SU-DHL-6 (cell line): ENCODE measurements around the gene RUFY3.
"Not testable (repeated sequence)": the region's sequence is repeated elsewhere in the genome, so short reads cannot be mapped to it uniquely, and the experiment has no call there.

Experiments used
- H2AFZ ChIP-seq: fragments of 200-600 bp; sonication (generic); 2 replicates; pipeline ENCODE4 v1.6.1; 2014; ENCODE audit warnings: low read depth, mild to moderate bottlenecking, moderate library complexity, mixed read lengths, antibody characterized with exemption, low read length; ENCODE audit not compliant: severe bottlenecking
- H3F3A ChIP-seq: fragments of 200-600 bp; shearing (Covaris generic); 2 replicates; pipeline ENCODE4 v1.6.0; 2016; ENCODE audit warnings: antibody characterized with exemption, mild to moderate bottlenecking; ENCODE audit not compliant: insufficient read depth
- H3K27ac ChIP-seq: fragments of 200-600 bp; sonication (generic); 2 replicates; pipeline ENCODE4 v1.5.1; 2016; ENCODE audit warnings: low read depth, mild to moderate bottlenecking, low read length, moderate library complexity, mixed read lengths
- H3K27me3 ChIP-seq: fragments of 200-600 bp; sonication (generic), shearing (Covaris generic); 2 replicates; pipeline ENCODE4 v1.6.0; 2014; ENCODE audit warnings: mild to moderate bottlenecking, low read length
- H3K36me3 ChIP-seq: fragments of 200-600 bp; sonication (generic); 2 replicates; pipeline ENCODE4 v1.6.1; 2014; ENCODE audit warnings: mild to moderate bottlenecking, low read length, mixed read lengths
- H3K4me2 ChIP-seq: fragments of 300-600, 200-600 bp; shearing (Covaris generic), sonication (generic); 2 replicates; pipeline ENCODE4 v1.6.0; 2014; ENCODE audit warnings: low read length, low read depth, mild to moderate bottlenecking; ENCODE audit not compliant: poor library complexity, severe bottlenecking
- H3K4me3 ChIP-seq: fragments of 200-600 bp; sonication (generic); 2 replicates; pipeline ENCODE4 v1.5.1; 2014; ENCODE audit warnings: antibody characterized with exemption, low read length, mild to moderate bottlenecking, mixed read lengths; ENCODE audit not compliant: insufficient read depth, poor library complexity, severe bottlenecking
- H3K79me2 ChIP-seq: fragments of 200-600 bp; sonication (generic); 2 replicates; pipeline ENCODE4 v1.6.1; 2014; ENCODE audit warnings: mild to moderate bottlenecking, low read length, moderate library complexity; ENCODE audit not compliant: insufficient read depth
- H3K9ac ChIP-seq: fragments of 200-600 bp; sonication (generic); 2 replicates; pipeline ENCODE4 v1.7.0; 2014; ENCODE audit warnings: mild to moderate bottlenecking, low read length
- H3K9me2 ChIP-seq: fragments of 200-600 bp; sonication (generic); replicated peaks from 2 replicates; pipeline ENCODE4 v1.6.1; 2014; ENCODE audit warnings: low read length; ENCODE audit not compliant: insufficient read depth
- H3K9me3 ChIP-seq: fragments of 200-600 bp; sonication (generic); 2 replicates; pipeline ENCODE4 v1.6.1; 2014; ENCODE audit warnings: low read length, mixed read lengths; ENCODE audit not compliant: insufficient read depth
- H4K20me1 ChIP-seq: fragments of 200-600 bp; sonication (generic); 2 replicates; pipeline ENCODE4 v1.6.1; 2014; ENCODE audit warnings: low read depth, mild to moderate bottlenecking, antibody characterized with exemption, low read length, moderate library complexity, mixed read lengths
- EZH2phosphoT487 ChIP-seq: fragments of 200-600 bp; sonication (generic), shearing (Covaris generic); conservative IDR thresholded peaks from 2 replicates; pipeline ENCODE4 v1.6.1; 2018; ENCODE audit warnings: mild to moderate bottlenecking, antibody characterized with exemption, low read length, moderate library complexity, mixed read lengths
- TF ChIP-seq, protein P1 (sequence below): fragments of 200-600 bp; sonication (generic); IDR thresholded peaks from one replicate; pipeline ENCODE4 v1.5.1; 2017; ENCODE audit warnings: antibody characterized with exemption, mild to moderate bottlenecking, low read length, moderate library complexity; ENCODE audit not compliant: insufficient read depth, poor library complexity, severe bottlenecking

Gene RUFY3

DNA sequence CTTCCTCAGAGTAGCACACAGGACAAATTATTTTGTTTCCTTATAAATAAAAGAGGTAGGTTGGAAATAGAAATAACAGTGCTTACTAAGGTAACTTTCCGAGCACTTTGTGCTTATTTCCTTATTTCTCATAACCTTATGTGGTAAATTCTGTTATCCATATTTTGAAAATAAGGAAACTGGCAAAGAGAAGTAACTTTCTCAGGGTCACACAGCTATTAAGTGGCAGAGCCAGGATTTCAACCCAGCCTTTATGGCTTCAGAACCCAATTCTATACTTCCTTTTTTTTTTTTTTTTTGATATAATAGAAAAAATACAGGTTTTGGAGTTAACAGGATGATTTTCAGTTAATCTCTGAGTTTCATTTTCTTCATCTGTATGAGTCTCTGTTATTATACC lies 30.1 kb upstream of the RUFY3 start:
- Histone ChIP-seq H3K27me3 (no peaks in the 10 kb centered on the region), H3K36me3 (no peaks in the 10 kb centered on the region), H4K20me1 (no peaks in the 10 kb centered on the region), H2AFZ (no peak overlapping the region), H3K27ac (peak overlapping the region; percentile 26; the same call in 1 of the 2 replicates), H3K9me3 (no peaks in the 10 kb centered on the region), H3K9me2 (no peaks in the 10 kb centered on the region), H3K79me2 (peaks cover 39% of the 10 kb centered on the region), H3K4me3 (peak overlapping the region; percentile 26), H3K4me2 (peak overlapping the region; percentile 96), H3F3A (peaks cover 2% of the 10 kb centered on the region; the same call in 1 of the 2 replicates), H3K9ac (peak overlapping the region; percentile 29; the same call in 1 of the 2 replicates)
- TF ChIP-seq, protein P1, sequence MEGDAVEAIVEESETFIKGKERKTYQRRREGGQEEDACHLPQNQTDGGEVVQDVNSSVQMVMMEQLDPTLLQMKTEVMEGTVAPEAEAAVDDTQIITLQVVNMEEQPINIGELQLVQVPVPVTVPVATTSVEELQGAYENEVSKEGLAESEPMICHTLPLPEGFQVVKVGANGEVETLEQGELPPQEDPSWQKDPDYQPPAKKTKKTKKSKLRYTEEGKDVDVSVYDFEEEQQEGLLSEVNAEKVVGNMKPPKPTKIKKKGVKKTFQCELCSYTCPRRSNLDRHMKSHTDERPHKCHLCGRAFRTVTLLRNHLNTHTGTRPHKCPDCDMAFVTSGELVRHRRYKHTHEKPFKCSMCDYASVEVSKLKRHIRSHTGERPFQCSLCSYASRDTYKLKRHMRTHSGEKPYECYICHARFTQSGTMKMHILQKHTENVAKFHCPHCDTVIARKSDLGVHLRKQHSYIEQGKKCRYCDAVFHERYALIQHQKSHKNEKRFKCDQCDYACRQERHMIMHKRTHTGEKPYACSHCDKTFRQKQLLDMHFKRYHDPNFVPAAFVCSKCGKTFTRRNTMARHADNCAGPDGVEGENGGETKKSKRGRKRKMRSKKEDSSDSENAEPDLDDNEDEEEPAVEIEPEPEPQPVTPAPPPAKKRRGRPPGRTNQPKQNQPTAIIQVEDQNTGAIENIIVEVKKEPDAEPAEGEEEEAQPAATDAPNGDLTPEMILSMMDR: no peak
- TF ChIP-seq EZH2phosphoT487: no peak

DNA sequence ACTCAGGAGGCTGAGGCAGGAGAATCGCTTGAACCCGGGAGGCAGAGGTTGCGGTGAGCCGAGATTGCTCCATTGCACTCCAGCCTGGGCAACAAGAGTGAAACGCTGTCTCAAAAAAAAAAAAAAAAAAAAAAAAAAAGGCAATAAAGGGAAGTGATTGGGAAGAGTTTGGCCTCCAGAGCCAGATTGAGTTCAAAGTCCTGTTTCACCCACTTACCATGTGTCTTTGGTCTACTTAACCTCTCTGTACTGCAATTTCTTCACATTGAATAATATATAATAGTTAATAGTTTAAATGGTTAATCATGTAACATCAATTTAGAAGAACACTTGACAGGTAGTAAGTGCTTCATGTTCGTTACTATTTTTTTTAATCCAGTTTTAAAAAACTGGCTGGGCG lies 27.1 kb upstream of the RUFY3 start:
- not testable (repeated sequence) for H3K27ac ChIP-seq, H3K36me3 ChIP-seq, H4K20me1 ChIP-seq, H3K9ac ChIP-seq, H3K4me3 ChIP-seq, H3F3A ChIP-seq, H2AFZ ChIP-seq, H3K9me3 ChIP-seq, H3K27me3 ChIP-seq, H3K9me2 ChIP-seq, H3K4me2 ChIP-seq
- peaks cover 19% of the 10 kb centered on the region for H3K79me2 ChIP-seq

DNA sequence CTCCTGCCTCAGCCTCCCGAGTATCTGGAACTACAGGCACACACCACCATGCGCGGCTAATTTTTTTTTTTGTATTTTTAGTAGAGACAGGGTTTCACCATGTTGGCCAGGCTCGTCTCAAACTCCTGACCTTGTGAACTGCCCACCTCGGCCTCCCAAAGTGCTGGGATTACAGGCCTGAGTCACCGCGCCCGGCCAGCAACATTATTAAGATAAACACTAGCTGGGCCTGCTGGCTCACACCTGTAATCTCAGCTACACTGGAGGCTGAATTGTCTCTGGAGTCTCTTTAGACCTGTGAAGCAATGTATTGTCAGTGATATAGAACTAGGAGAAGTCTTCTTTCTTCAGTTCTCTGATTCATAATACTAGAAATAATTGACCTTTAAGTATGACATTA lies 23.3 kb upstream of the RUFY3 start:
- H3F3A ChIP-seq, H3K27ac ChIP-seq, H3K4me3 ChIP-seq, H3K27me3 ChIP-seq, H3K9me2 ChIP-seq, H3K4me2 ChIP-seq, H2AFZ ChIP-seq, H3K9ac ChIP-seq, H4K20me1 ChIP-seq, H3K36me3 ChIP-seq, H3K79me2 ChIP-seq, H3K9me3 ChIP-seq: not testable (repeated sequence)

DNA sequence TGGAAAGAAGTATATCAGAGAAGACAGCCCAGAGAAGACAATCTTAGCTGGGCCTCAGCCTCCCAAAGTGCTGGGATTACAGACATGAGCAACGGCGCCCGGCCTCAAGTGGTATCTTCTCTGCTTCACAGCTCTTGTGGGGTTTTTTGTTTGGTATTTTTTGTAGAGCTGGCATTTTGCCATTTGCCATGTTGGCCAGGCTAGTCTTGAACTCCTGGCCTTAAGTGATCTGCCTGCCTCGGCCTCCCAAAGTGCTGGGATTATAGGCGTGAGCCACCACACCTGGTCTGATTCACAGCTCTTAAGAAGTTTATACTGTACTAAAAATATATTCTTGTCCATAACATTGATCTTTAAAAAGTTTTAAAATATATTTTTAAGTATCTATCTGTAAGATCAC lies 21.1 kb upstream of the RUFY3 start:
- Histone ChIP-seq H3F3A (peaks cover 13% of the 10 kb centered on the region; the same call in 1 of the 2 replicates), H3K4me3 (no peak overlapping the region), H3K79me2 (no peaks in the 10 kb centered on the region), H3K9me2 (no peaks in the 10 kb centered on the region), H3K36me3 (no peaks in the 10 kb centered on the region), H2AFZ (no peak overlapping the region), H3K27ac (no peak overlapping the region), H4K20me1 (no peaks in the 10 kb centered on the region), H3K9ac (no peak overlapping the region), H3K27me3 (no peaks in the 10 kb centered on the region), H3K4me2 (no peak overlapping the region), H3K9me3 (no peaks in the 10 kb centered on the region)
- TF ChIP-seq, protein P1: no peak
- no peak for TF ChIP-seq EZH2phosphoT487
